ENCODE data around the gene ALG12.

Gene ALG12

DNA sequence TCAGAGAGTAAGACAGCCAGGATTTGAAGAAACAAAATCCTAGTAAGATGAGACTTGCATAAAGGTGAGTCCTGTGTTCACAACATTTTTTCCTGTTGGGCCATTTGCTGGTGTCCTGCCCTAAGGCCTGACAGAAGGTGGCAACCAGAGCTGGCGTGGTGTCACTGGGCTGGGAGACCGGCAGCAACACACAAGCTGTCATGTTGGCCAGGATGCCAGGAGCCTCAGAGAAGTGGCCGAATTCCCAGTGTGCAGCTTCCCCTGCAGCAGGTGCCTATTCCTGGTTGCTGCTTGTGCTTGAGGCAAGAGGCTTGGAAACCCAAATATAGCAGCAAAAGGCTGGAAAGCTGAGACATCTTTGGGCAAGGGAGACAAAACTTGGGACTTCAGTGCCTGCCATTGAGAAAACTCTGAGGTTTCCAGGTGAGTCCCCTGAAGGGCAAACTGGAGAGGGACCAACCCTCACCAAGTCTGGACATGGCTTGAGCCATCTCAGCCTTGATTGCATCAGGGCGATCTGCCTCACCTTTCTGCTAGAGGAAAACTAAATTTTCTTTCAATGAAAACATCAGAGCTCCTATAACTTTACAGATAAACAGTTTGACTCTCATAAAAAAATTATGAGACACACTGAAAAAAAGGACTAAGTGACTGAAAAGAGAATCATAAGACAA, 25.9 kb downstream of the ALG12 start:
- no peak for TF ChIP-seq CTCF (IDR thresholded peaks at IDR 0.05; ENCODE audit: borderline replicate concordance, insufficient read depth, low read depth, low read length)
- H3K4me3 ChIP-seq (ENCODE audit: low read depth, low read length), result no peak overlapping the region

- no peak overlapping the region for H3K4me3 ChIP-seq (ENCODE audit: low read depth, low read length)
- TF ChIP-seq CTCF (IDR thresholded peaks at IDR 0.05; ENCODE audit: borderline replicate concordance, insufficient read depth, low read depth, low read length), result no peak
These were observed 29.2 kb downstream of the ALG12 start for GRCh38 chr22:49889071-49889470.

- TF ChIP-seq CTCF (IDR thresholded peaks at IDR 0.05; ENCODE audit: borderline replicate concordance, insufficient read depth, low read depth, low read length), result no peak
- no peak overlapping the region for H3K4me3 ChIP-seq (ENCODE audit: low read depth, low read length)
These were observed 30.5 kb downstream of the ALG12 start for GRCh38 chr22:49887702-49888101.

DNA sequence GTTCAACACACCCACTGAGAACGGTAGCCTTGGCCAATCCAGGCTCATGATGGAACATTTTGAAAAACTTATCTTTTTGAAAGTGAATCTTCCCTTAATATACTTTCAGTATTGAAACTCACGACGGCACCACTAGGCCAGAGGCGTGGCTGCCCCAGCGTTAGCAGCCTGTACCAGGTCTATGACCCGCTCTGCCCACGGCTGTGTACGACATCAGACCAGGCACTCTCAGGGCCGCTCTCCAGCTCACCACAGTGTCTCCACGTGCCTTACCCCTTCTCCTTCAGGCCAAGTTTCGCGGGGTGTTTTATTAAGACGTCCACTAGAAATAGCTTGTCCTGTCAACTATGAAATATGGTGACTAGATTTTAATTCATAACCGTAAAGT, 31.2 kb downstream of the ALG12 start:
- no peak overlapping the region for H3K4me3 ChIP-seq (ENCODE audit: low read depth, low read length)
- TF ChIP-seq CTCF (IDR thresholded peaks at IDR 0.05; ENCODE audit: borderline replicate concordance, insufficient read depth, low read depth, low read length), result no peak

DNA sequence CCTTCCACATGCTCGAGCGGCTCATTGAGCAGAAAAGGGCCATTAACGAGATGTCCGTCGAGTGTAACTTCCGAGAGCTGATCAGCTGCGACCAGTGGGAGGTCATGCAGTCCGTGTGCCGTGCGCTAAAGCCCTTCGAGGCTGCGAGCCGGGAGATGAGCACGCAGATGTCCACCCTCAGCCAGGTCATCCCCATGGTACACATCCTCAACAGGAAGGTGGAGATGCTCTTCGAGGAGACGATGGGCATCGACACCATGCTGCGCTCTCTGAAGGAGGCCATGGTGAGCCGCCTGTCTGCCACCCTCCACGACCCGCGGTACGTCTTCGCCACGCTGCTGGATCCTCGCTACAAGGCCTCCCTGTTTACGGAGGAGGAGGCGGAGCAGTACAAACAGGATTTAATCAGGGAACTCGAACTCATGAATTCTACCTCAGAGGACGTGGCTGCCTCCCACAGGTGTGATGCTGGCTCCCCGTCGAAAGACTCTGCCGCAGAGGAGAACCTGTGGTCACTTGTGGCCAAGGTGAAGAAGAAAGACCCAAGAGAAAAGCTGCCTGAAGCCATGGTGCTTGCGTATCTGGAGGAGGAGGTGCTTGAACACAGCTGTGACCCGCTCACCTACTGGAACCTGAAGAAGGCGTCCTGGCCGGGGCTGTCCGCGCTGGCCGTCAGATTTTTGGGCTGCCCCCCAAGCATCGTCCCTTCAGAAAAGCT, 31.7 kb downstream of the ALG12 start:
- no peak for TF ChIP-seq CTCF (IDR thresholded peaks at IDR 0.05; ENCODE audit: borderline replicate concordance, insufficient read depth, low read depth, low read length)
- H3K4me3 ChIP-seq (ENCODE audit: low read depth, low read length), result no peak overlapping the region

- H3K4me3 ChIP-seq (ENCODE audit: low read depth, low read length), result no peak overlapping the region
- no peak for TF ChIP-seq CTCF (IDR thresholded peaks at IDR 0.05; ENCODE audit: borderline replicate concordance, insufficient read depth, low read depth, low read length)
These were observed 32.4 kb downstream of the ALG12 start for GRCh38 chr22:49885881-49886280.

DNA sequence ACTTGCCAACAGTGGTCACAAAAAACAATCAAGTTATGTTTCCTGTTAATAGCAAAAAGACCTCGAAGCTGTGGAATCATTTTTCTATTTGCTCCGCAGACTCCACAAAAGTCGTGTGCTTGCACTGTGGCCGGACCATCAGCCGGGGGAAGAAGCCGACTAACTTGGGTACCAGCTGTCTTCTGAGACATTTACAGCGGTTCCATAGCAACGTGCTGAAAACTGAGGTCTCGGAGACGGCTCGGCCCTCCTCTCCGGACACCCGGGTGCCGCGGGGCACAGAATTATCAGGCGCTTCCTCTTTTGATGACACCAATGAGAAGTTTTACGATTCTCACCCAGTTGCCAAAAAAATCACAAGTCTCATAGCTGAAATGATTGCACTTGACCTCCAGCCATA, 33.0 kb downstream of the ALG12 start:
- no peak overlapping the region for H3K4me3 ChIP-seq (ENCODE audit: low read depth, low read length)
- no peak for TF ChIP-seq CTCF (IDR thresholded peaks at IDR 0.05; ENCODE audit: borderline replicate concordance, insufficient read depth, low read depth, low read length)

All from GM12875 (cell line).